ENCODE results near the gene CLRN1. TPM values are rescaled to one million over a fixed set of nuclear protein-coding genes. Genes with fewer than 3 reads are reported as not detected.

Gene CLRN1
- not detected in 2 replicates for total RNA-seq (2021)
- Bru-seq, nascent RNA, result not detected
- not detected for BruChase-seq, experiment 1, labeled RNA remaining after a 2-hour chase
- BruChase-seq, experiment 2, labeled RNA remaining after a 6-hour chase, result not detected
- long read RNA-seq, partial matches to known transcripts, result 0 of 1 reads
- long read RNA-seq, other reads (novel, unspliced or antisense), result 1 of 1 reads

GRCh38 chr3:150972366-150973071 lies at the start of gene CLRN1:
Gene CLRN1 (minus strand): TSS chr3:150972727. CDS start chr3:150972708, 19 bp downstream.
- Histone ChIP-seq H3K27me3 (ENCODE audit: insufficient read depth, low read depth) (no peaks in the 10 kb centered on the region), H3K79me2 (ENCODE audit: low read depth) (no peaks in the 10 kb centered on the region), H3K4me2 (no peak within 1 kb of the TSS), H3K4me1 (replicated peaks; ENCODE audit: insufficient read depth) (peaks cover 12% of the 10 kb centered on the region), H3K4me3 (no peak within 1 kb of the TSS), H3K27ac (no peak within 1 kb of the TSS), H3K36me3 (ENCODE audit: low read depth) (no peaks in the 10 kb centered on the region), H3F3A (ENCODE audit: insufficient read depth, low read depth) (peaks cover 5% of the 10 kb centered on the region; the same call in 1 of the 2 replicates), H2AFZ (no peak within 1 kb of the TSS), H3K9me3 (ENCODE audit: insufficient read depth, low read depth) (no peaks in the 10 kb centered on the region), H3K9me2 (ENCODE audit: insufficient read depth) (no peaks in the 10 kb centered on the region), H4K20me1 (ENCODE audit: insufficient read depth) (no peaks in the 10 kb centered on the region)
- ChIA-PET CTCF (no interaction called here), POLR2A (ENCODE audit: unreplicated experiment) (no interaction called here)
- DNase-seq, result no peak
- intact Hi-C loops (cut with micrococcal nuclease; ENCODE audit: unreplicated experiment), result no loop called here
- BruUV-seq (replicated peaks), result no TSS peak
- TF ChIP-seq, protein P1, sequence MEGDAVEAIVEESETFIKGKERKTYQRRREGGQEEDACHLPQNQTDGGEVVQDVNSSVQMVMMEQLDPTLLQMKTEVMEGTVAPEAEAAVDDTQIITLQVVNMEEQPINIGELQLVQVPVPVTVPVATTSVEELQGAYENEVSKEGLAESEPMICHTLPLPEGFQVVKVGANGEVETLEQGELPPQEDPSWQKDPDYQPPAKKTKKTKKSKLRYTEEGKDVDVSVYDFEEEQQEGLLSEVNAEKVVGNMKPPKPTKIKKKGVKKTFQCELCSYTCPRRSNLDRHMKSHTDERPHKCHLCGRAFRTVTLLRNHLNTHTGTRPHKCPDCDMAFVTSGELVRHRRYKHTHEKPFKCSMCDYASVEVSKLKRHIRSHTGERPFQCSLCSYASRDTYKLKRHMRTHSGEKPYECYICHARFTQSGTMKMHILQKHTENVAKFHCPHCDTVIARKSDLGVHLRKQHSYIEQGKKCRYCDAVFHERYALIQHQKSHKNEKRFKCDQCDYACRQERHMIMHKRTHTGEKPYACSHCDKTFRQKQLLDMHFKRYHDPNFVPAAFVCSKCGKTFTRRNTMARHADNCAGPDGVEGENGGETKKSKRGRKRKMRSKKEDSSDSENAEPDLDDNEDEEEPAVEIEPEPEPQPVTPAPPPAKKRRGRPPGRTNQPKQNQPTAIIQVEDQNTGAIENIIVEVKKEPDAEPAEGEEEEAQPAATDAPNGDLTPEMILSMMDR (conservative IDR thresholded peaks at IDR 0.05), result no peak
- TF ChIP-seq EZH2 (IDR thresholded peaks at IDR 0.05; ENCODE audit: low read depth), result no peak

GRCh38 chr3:151016478-151016795 lies 43.9 kb upstream of the CLRN1 start:
- H3K4me3 ChIP-seq, result no peak overlapping the region
- intact Hi-C loops (cut with micrococcal nuclease; ENCODE audit: unreplicated experiment), result no loop called here
- TF ChIP-seq, protein P1 (conservative IDR thresholded peaks at IDR 0.05), result no peak
- TF ChIP-seq EZH2 (IDR thresholded peaks at IDR 0.05; ENCODE audit: low read depth), result no peak
- H3K4me2 ChIP-seq, result no peak overlapping the region
- H3F3A ChIP-seq (ENCODE audit: insufficient read depth, low read depth), result no peaks in the 10 kb centered on the region
- H3K9me2 ChIP-seq (ENCODE audit: insufficient read depth), result no peaks in the 10 kb centered on the region
- no peaks in the 10 kb centered on the region for H4K20me1 ChIP-seq (ENCODE audit: insufficient read depth)
- BruUV-seq (replicated peaks), result no TSS peak
- DNase-seq, result no peak
- no peak overlapping the region for H2AFZ ChIP-seq
- no peaks in the 10 kb centered on the region for H3K79me2 ChIP-seq (ENCODE audit: low read depth)
- no peaks in the 10 kb centered on the region for H3K9me3 ChIP-seq (ENCODE audit: insufficient read depth, low read depth)
- H3K27ac ChIP-seq, result no peak overlapping the region
- no peaks in the 10 kb centered on the region for H3K4me1 ChIP-seq (replicated peaks; ENCODE audit: insufficient read depth)
- ChIA-PET POLR2A (ENCODE audit: unreplicated experiment) (no interaction called here), CTCF (no interaction called here)
- H3K27me3 ChIP-seq (ENCODE audit: insufficient read depth, low read depth), result no peaks in the 10 kb centered on the region; the same call in 1 of the 2 replicates
- H3K36me3 ChIP-seq (ENCODE audit: low read depth), result no peaks in the 10 kb centered on the region

- Histone ChIP-seq H3K9me3 (ENCODE audit: insufficient read depth, low read depth) (no peaks in the 10 kb centered on the region), H2AFZ (no peak overlapping the region), H3K4me1 (replicated peaks; ENCODE audit: insufficient read depth) (no peaks in the 10 kb centered on the region), H3K4me2 (no peak overlapping the region), H3K79me2 (ENCODE audit: low read depth) (no peaks in the 10 kb centered on the region), H3K4me3 (no peak overlapping the region), H3K36me3 (ENCODE audit: low read depth) (no peaks in the 10 kb centered on the region), H3K27me3 (ENCODE audit: insufficient read depth, low read depth) (no peaks in the 10 kb centered on the region; the same call in 1 of the 2 replicates), H3K9me2 (ENCODE audit: insufficient read depth) (no peaks in the 10 kb centered on the region), H4K20me1 (ENCODE audit: insufficient read depth) (no peaks in the 10 kb centered on the region), H3F3A (ENCODE audit: insufficient read depth, low read depth) (no peaks in the 10 kb centered on the region), H3K27ac (no peak overlapping the region)
- no TSS peak for BruUV-seq (replicated peaks)
- ChIA-PET POLR2A (ENCODE audit: unreplicated experiment) (no interaction called here), CTCF (no interaction called here)
- TF ChIP-seq, protein P1 (conservative IDR thresholded peaks at IDR 0.05), result no peak
- TF ChIP-seq EZH2 (IDR thresholded peaks at IDR 0.05; ENCODE audit: low read depth), result no peak
- DNase-seq, result no peak
- intact Hi-C loops (cut with micrococcal nuclease; ENCODE audit: unreplicated experiment), result no loop called here
Measured at GRCh38 chr3:151015767-151016477, 43.4 kb upstream of the CLRN1 start.

All from PC-9 (cell line).